Neuronal stem cell (in vitro differentiated cells): ENCODE data around the gene PCBP3.

Experiments used
- DNase-seq: peaks from one replicate; pipeline ENCODE4 v3.0.0-alpha.2; 2013; ENCODE audit warnings: low spot score
- H2AFZ ChIP-seq: one replicate; pipeline ENCODE4 v1.6.1; 2013; ENCODE audit warnings: mild to moderate bottlenecking, low read length, inconsistent platforms
- H2AK5ac ChIP-seq: 2 replicates; pipeline ENCODE4 v1.6.1; 2013; ENCODE audit warnings: low read depth, mild to moderate bottlenecking, inconsistent platforms, low read length, moderate library complexity, mixed read lengths
- H2BK120ac ChIP-seq: 2 replicates; pipeline ENCODE4 v1.6.1; 2013; ENCODE audit warnings: low read depth, mild to moderate bottlenecking, inconsistent platforms, low read length, moderate library complexity, mixed read lengths
- H2BK12ac ChIP-seq: one replicate; pipeline ENCODE4 v1.6.1; 2013; ENCODE audit warnings: low read length, inconsistent platforms
- H2BK15ac ChIP-seq: 2 replicates; pipeline ENCODE4 v1.6.1; 2013; ENCODE audit warnings: mild to moderate bottlenecking, low read length, inconsistent platforms, mixed read lengths
- H2BK5ac ChIP-seq: one replicate; pipeline ENCODE4 v1.6.1; 2013; ENCODE audit warnings: inconsistent platforms, mild to moderate bottlenecking, low read length, moderate library complexity
- H3K14ac ChIP-seq: one replicate; pipeline ENCODE4 v1.6.1; 2013; ENCODE audit warnings: low read length, inconsistent platforms
- H3K18ac ChIP-seq: 2 replicates; pipeline ENCODE4 v1.6.1; 2013; ENCODE audit warnings: low read length, inconsistent platforms
- H3K23ac ChIP-seq: 2 replicates; pipeline ENCODE4 v1.6.1; 2013; ENCODE audit warnings: low read depth, mild to moderate bottlenecking, mixed read lengths, low read length, inconsistent platforms; ENCODE audit not compliant: poor library complexity
- H3K27ac ChIP-seq: replicated peaks from 3 replicates; pipeline ENCODE4 v1.5.1; 2013; ENCODE audit warnings: low read length, inconsistent platforms
- H3K27me3 ChIP-seq, 3 experiments: 2 replicates each; pipeline ENCODE4 v1.6.1; 2013; ENCODE audit warnings: low read length in 3 of 3, mild to moderate bottlenecking in 2 of 3, inconsistent platforms in 1 of 3, low read depth in 1 of 3, mixed read lengths in 1 of 3, moderate library complexity in 1 of 3; ENCODE audit not compliant: control insufficient read depth in 3 of 3, insufficient read depth in 3 of 3
- H3K36me3 ChIP-seq, 2 donors: replicated peaks in 1 of 2; 2 replicates each; pipeline ENCODE4 v1.6.1; 2013; ENCODE audit warnings: low read length in 2 of 2; ENCODE audit not compliant: control insufficient read depth in 2 of 2, insufficient read depth in 2 of 2
- H3K4ac ChIP-seq: 2 replicates; pipeline ENCODE4 v1.6.1; 2013; ENCODE audit warnings: inconsistent platforms, mild to moderate bottlenecking, low read length, moderate library complexity
- H3K4me1 ChIP-seq, 2 donors: 1 replicate in 1 of 2; 2 replicates in 1 of 2; pipeline ENCODE4 v1.6.1; 2013; ENCODE audit warnings: low read length in 2 of 2, low read depth in 1 of 2; ENCODE audit not compliant: control insufficient read depth in 2 of 2, insufficient read depth in 1 of 2
- H3K4me2 ChIP-seq: one replicate; pipeline ENCODE4 v1.6.1; 2013; ENCODE audit warnings: mild to moderate bottlenecking, low read length, inconsistent platforms; ENCODE audit not compliant: insufficient read depth, poor library complexity, severe bottlenecking
- H3K4me3 ChIP-seq, 2 donors: 2 replicates each; pipeline ENCODE4 v1.5.1; 2013; ENCODE audit warnings: low read length in 2 of 2, mild to moderate bottlenecking in 2 of 2, inconsistent platforms in 1 of 2, moderate library complexity in 1 of 2
- H3K79me1 ChIP-seq: one replicate; pipeline ENCODE4 v1.6.1; 2013; ENCODE audit warnings: low read depth, mild to moderate bottlenecking, inconsistent platforms, low read length, moderate library complexity
- H3K9ac ChIP-seq: one replicate; pipeline ENCODE4 v1.6.1; 2013; ENCODE audit warnings: mild to moderate bottlenecking, low read depth, low read length, inconsistent platforms; ENCODE audit not compliant: poor library complexity
- H3K9me3 ChIP-seq, 2 donors: replicated peaks in 1 of 2; 2 replicates each; pipeline versions ENCODE3 to v1.6.1; 2013; ENCODE audit warnings: low read length in 2 of 2, mild to moderate bottlenecking in 2 of 2, inconsistent platforms in 1 of 2, low read depth in 1 of 2, mixed read lengths in 1 of 2, moderate library complexity in 1 of 2; ENCODE audit not compliant: control insufficient read depth in 2 of 2, insufficient read depth in 1 of 2
- H4K8ac ChIP-seq: one replicate; pipeline ENCODE4 v1.6.1; 2013; ENCODE audit warnings: low read depth, mild to moderate bottlenecking, inconsistent platforms, low read length, moderate library complexity
- H4K91ac ChIP-seq: one replicate; pipeline ENCODE4 v1.6.1; 2013; ENCODE audit warnings: low read length, low read depth, mild to moderate bottlenecking, inconsistent platforms; ENCODE audit not compliant: poor library complexity
- WGBS, 2 donors: extraction: QIAGEN DNeasy Blood & Tissue Kit; methylation state at CpG; one replicate each; pipeline ENCODE4 v1.1.7; 2013; ENCODE audit warnings: missing lambda C conversion rate in 2 of 2, mixed read lengths in 1 of 2; ENCODE audit not compliant: insufficient read length in 2 of 2, insufficient replicate concordance in 1 of 2; ENCODE audit errors: extremely low coverage in 2 of 2; 5-methylcytosine and 5-hydroxymethylcytosine counted together

Gene PCBP3

DNA sequence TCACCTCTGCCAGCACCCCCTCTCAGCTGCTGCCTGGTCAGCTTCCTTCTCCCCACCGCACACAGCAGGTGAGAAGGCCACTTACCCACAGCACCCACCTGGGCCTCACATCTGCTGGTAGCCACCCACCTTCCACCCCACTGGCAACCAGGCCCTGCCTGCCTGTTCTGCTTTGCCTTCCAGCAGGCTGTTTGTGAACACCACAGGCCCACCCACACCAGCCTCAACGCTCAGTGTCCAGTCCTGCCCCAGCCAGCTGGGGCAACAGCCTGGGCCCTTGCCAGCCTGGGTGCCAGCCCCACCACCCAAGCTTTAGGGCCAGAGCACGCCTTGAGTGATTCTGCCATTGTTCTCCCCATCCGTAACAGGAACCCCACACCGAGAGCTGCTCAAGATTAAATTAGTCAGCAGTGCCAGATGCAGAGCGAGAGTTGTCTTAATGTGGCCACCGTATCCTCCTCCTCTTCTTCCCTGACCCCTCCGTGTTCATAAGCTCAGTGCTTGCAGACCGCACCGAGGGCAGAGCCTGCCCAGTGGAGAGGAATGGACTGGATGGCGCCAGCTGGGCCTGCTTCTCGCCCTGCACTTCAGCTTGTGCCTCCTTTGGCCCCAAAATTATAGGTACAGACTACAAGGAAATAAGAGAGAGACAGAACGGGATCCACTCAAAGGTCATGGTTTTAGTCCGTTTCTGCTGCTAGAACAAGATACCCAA lies 217.8 kb downstream of the PCBP3 start:
- no peak overlapping the region for H3K4me2 ChIP-seq
- H3K36me3 ChIP-seq, result no peaks in the 10 kb centered on the region
- no peak for DNase-seq
- peak overlapping the region; percentile 6 for H3K18ac ChIP-seq
- no peak overlapping the region for H3K4me3 ChIP-seq
- H3K9me3 ChIP-seq, result peaks cover 0 to 2% of the 10 kb centered on the region in 2 donors
- peak overlapping the region; percentile 42 for H3K14ac ChIP-seq
- H4K8ac ChIP-seq, result no peak overlapping the region
- peak overlapping the region; percentile 14 for H2BK15ac ChIP-seq
- H2BK12ac ChIP-seq, result no peak overlapping the region
- peak overlapping the region; percentile 3 for H3K23ac ChIP-seq
- H2AFZ ChIP-seq, result no peak overlapping the region
- H3K79me1 ChIP-seq, result no peaks in the 10 kb centered on the region
- no CpG with 5 or more reads among the region's 14 CpGs for WGBS, 2 donors
- H4K91ac ChIP-seq, result no peak overlapping the region
- H2BK5ac ChIP-seq, result peak overlapping the region; percentile 29
- H3K27me3 ChIP-seq, result peaks cover 0 to 10% (median 0%) of the 10 kb centered on the region in 3 experiments
- H3K27ac ChIP-seq, result no peak overlapping the region
- no peak overlapping the region for H2BK120ac ChIP-seq
- H3K9ac ChIP-seq, result peak overlapping the region; percentile 7
- H3K4me1 ChIP-seq, result peaks cover 0 to 6% of the 10 kb centered on the region in 2 donors
- peak overlapping the region; percentile 79 for H2AK5ac ChIP-seq
- H3K4ac ChIP-seq, result peak overlapping the region; percentile 41

GRCh38 chr21:45862543-45863207 lies 219.2 kb downstream of the PCBP3 start:
- Histone ChIP-seq H3K23ac (peak overlapping the region; percentile 9), H3K4me2 (no peak overlapping the region), H2BK12ac (no peak overlapping the region), H3K27ac (no peak overlapping the region), H4K91ac (no peak overlapping the region), H3K4me3 (no peak overlapping the region), H3K4ac (no peak overlapping the region), H3K14ac (no peak overlapping the region), H3K18ac (peak overlapping the region; percentile 67), H2BK5ac (no peak overlapping the region), H3K9ac (no peak overlapping the region), H2BK120ac (no peak overlapping the region), H2AFZ (no peak overlapping the region), H3K4me1 (peaks cover 0 to 6% of the 10 kb centered on the region in 2 donors), H3K9me3 (peaks cover 0 to 2% of the 10 kb centered on the region in 2 donors), H3K36me3 (no peaks in the 10 kb centered on the region), H3K79me1 (no peaks in the 10 kb centered on the region), H4K8ac (no peak overlapping the region), H2BK15ac (no peak overlapping the region), H2AK5ac (no peak overlapping the region), H3K27me3 (peaks cover 0 to 10% (median 0%) of the 10 kb centered on the region in 3 experiments)
- WGBS, 2 donors, result no CpG with 5 or more reads among the region's 9 CpGs
- no peak for DNase-seq

- Histone ChIP-seq H2BK5ac (no peak overlapping the region), H3K79me1 (no peaks in the 10 kb centered on the region), H3K4me1 (peaks cover 0 to 6% of the 10 kb centered on the region in 2 donors), H3K9ac (no peak overlapping the region), H4K91ac (no peak overlapping the region), H2BK120ac (no peak overlapping the region), H3K18ac (no peak overlapping the region), H3K27me3 (peaks cover 0 to 10% (median 0%) of the 10 kb centered on the region in 3 experiments), H2AFZ (no peak overlapping the region), H4K8ac (no peak overlapping the region), H2AK5ac (no peak overlapping the region), H3K9me3 (peaks cover 0 to under 1% of the 10 kb centered on the region in 2 donors), H3K4me2 (no peak overlapping the region), H3K14ac (peak overlapping the region; percentile 56), H3K23ac (peak overlapping the region; percentile 9), H2BK12ac (no peak overlapping the region), H2BK15ac (no peak overlapping the region), H3K4me3 (no peak overlapping the region), H3K36me3 (no peaks in the 10 kb centered on the region), H3K4ac (no peak overlapping the region), H3K27ac (no peak overlapping the region)
- no CpG with 5 or more reads among the region's 18 CpGs for WGBS, 2 donors
- no peak for DNase-seq
These were observed 219.7 kb downstream of the PCBP3 start for GRCh38 chr21:45863267-45863666.

GRCh38 chr21:45863751-45864150 lies 220.2 kb downstream of the PCBP3 start:
- WGBS, 2 donors, result no CpG with 5 or more reads among the region's 19 CpGs

More at GRCh38 chr21:45863751-45864150, 220.2 kb downstream of the PCBP3 start:
- Histone ChIP-seq H3K27me3 (peaks cover 0 to 15% (median 0%) of the 10 kb centered on the region in 3 experiments), H2BK15ac (no peak overlapping the region), H3K14ac (peak overlapping the region; percentile 56), H3K9me3 (no peaks in the 10 kb centered on the region), H2AFZ (no peak overlapping the region), H3K4me3 (no peak overlapping the region), H4K8ac (no peak overlapping the region), H3K4me2 (no peak overlapping the region), H3K4me1 (peaks cover 0 to 6% of the 10 kb centered on the region in 2 donors), H4K91ac (no peak overlapping the region), H2AK5ac (no peak overlapping the region), H3K4ac (no peak overlapping the region), H2BK120ac (no peak overlapping the region), H3K27ac (no peak overlapping the region), H3K79me1 (no peaks in the 10 kb centered on the region), H2BK12ac (no peak overlapping the region), H3K18ac (no peak overlapping the region), H3K9ac (no peak overlapping the region), H3K36me3 (no peaks in the 10 kb centered on the region), H3K23ac (peak overlapping the region; percentile 9), H2BK5ac (no peak overlapping the region)
- DNase-seq, result no peak
